ENCODE measurements around the gene CACNG3. TPM values are rescaled to one million over a fixed set of nuclear protein-coding genes. Genes with fewer than 3 reads are reported as not detected.

Gene CACNG3
- total RNA-seq, 2 experiments from 2014 or later: not detected

DNA sequence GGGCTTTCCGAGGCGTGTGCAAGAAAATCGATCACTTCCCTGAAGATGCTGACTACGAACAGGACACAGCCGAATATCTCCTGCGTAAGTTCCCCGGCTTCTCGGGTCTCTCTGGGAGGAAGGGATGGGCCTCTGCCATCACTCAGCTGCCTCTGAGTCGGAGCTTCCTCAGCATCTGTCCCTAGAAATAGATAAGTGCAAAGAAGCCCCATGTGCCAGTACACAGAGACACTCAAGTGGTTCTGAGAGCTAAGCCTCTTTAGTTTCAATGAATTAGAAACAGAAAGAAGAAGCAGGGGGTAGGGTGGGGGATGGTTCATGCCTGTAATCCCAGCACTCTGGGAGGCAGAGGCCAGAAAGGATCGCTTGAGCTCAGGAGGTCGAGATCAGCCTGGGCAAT, 90.6 kb downstream of the CACNG3 start:
- Mint-ChIP-seq H3K36me3 (no peaks in the 10 kb centered on the region), H3K4me3 (no peak overlapping the region), H3K27me3 (no peaks in the 10 kb centered on the region), H3K4me1 (ENCODE audit: low read depth) (peaks cover 9% of the 10 kb centered on the region), H3K9me3 (no peaks in the 10 kb centered on the region), H3K27ac (no peak overlapping the region)
- CTCF ChIA-PET: no interaction called here
- no peak for DNase-seq
- intact Hi-C loops (cut with micrococcal nuclease): no loop called here
- POLR2A ChIA-PET: no interaction called here

DNA sequence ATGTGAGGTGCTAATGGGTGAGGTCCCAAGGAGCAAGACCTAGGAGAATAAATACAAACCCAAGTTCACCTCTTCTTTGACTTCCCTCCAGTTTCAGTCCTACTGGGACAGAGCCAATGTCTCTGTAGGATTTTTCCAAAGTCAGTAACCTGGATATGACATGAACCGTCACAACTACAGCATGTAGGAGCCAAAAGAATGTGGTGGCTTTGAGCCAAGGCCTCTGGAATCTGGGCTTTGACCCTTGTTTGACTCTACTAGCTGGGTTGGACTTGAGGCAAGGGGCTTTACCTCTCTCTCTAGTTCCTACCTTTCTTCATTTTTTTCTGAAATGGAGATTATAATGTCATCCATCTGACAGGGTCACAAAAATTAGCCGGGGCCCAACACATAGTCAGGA, 91.4 kb downstream of the CACNG3 start:
- ChIA-PET POLR2A (no interaction called here), CTCF (interaction anchor here (1.5 kb wide), 1 partner anchor 157 kb away, joined by 3 read pairs; no protein-coding TSS in a partner anchor)
- Mint-ChIP-seq H3K27ac (no peak overlapping the region), H3K27me3 (no peaks in the 10 kb centered on the region), H3K36me3 (no peaks in the 10 kb centered on the region), H3K4me1 (ENCODE audit: low read depth) (peaks cover 9% of the 10 kb centered on the region), H3K9me3 (no peaks in the 10 kb centered on the region), H3K4me3 (no peak overlapping the region)
- DNase-seq: no peak
- intact Hi-C loops (cut with micrococcal nuclease): no loop called here

DNA sequence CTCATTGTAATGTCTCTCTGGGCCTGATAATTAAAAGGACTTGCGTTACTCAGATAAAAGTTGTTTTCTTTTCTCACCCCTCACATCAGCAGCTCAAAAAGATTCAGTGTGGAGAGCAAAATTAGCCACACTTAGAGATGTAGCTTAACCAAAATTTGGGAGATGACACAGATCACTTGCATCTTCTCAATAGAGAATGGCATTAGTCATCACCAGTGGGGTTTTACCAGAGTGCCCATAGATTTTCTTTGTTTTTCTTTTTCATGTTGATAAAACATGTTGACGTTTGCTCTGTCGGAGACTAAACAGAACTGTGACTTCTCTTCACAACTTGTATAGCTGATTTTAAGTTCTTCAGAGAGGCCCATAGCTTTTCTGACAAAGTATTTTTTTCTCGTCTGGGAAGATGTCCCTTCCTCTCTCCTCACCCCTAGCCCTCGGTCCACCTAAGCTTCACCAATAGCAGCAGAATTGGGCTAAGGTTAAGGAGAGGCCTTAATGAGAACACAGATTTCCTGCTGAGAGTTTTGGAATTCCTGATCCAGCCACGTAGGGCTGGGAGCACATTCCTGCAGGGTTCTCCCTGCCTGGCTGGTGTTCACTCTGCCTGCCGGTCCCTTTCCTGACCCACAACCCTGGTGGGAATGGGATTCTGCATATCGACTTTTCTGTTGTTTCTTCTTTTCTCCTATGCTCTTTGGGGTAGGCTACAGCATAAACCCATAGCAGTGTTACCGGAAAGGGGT, 92.6 kb downstream of the CACNG3 start:
- H3K27me3 Mint-ChIP-seq: no peaks in the 10 kb centered on the region
- H3K4me3 Mint-ChIP-seq: no peak overlapping the region
- H3K9me3 Mint-ChIP-seq: no peaks in the 10 kb centered on the region
- no peaks in the 10 kb centered on the region for H3K36me3 Mint-ChIP-seq
- DNase-seq: no peak
- POLR2A ChIA-PET: no interaction called here
- H3K4me1 Mint-ChIP-seq (ENCODE audit: low read depth): peaks cover 9% of the 10 kb centered on the region
- H3K27ac Mint-ChIP-seq: no peak overlapping the region
- intact Hi-C loops (cut with micrococcal nuclease): no loop called here
- CTCF ChIA-PET: interaction anchor here (1.5 kb wide), 1 partner anchor 156 kb away, joined by 3 read pairs; no protein-coding TSS in a partner anchor

DNA sequence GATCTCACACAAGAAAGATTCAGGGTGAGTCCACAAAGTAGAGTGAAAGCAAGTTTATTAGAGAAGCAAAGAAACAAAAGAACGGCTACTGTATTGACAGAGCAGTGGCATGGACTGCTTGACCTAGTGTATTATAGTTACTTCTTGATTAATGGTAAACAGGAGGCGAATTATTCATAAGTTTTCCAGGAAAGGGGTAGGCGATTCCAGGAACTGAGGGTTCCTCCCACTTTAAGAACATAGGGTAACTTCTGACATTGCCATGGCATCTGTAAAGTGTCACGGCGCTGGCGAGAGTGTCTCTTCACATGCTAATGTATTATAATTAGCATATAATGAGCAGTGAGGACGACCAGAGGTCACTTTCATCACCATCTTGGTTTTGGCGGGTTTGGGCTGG, 93.2 kb downstream of the CACNG3 start:
- Mint-ChIP-seq H3K36me3 (no peaks in the 10 kb centered on the region), H3K4me3 (no peak overlapping the region), H3K27me3 (peaks cover 3% of the 10 kb centered on the region), H3K27ac (no peak overlapping the region), H3K4me1 (ENCODE audit: low read depth) (peaks cover 9% of the 10 kb centered on the region), H3K9me3 (no peaks in the 10 kb centered on the region)
- no peak for DNase-seq
- intact Hi-C loops (cut with micrococcal nuclease): no loop called here
- CTCF ChIA-PET: no interaction called here
- POLR2A ChIA-PET: no interaction called here

DNA sequence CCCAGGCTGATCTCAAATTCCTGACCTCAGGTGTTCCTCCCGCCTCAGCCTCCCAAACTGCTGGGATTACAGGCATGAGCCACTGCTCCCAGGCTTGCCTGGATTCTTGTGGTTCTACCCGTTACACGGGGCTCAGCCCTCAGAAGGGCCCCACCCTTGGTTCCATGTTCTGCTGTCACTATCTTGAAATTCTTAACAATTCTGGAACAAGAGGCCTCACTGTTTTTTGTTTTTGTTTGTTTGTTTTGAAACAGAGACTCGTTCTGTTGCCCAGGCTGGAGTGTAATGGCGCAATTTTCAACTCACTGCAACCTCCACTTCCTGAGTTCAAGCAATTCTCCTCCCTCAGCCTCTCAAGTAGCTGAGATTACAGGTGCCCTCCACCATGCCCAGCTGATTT, 96.6 kb downstream of the CACNG3 start:
- Mint-ChIP-seq H3K4me1 (ENCODE audit: low read depth) (peaks cover 5% of the 10 kb centered on the region), H3K4me3 (no peak overlapping the region), H3K9me3 (no peaks in the 10 kb centered on the region), H3K27me3 (peaks cover 6% of the 10 kb centered on the region), H3K36me3 (no peaks in the 10 kb centered on the region), H3K27ac (no peak overlapping the region)
- DNase-seq: no peak
- ChIA-PET CTCF (no interaction called here), POLR2A (no interaction called here)
- intact Hi-C loops (cut with micrococcal nuclease): no loop called here

DNA sequence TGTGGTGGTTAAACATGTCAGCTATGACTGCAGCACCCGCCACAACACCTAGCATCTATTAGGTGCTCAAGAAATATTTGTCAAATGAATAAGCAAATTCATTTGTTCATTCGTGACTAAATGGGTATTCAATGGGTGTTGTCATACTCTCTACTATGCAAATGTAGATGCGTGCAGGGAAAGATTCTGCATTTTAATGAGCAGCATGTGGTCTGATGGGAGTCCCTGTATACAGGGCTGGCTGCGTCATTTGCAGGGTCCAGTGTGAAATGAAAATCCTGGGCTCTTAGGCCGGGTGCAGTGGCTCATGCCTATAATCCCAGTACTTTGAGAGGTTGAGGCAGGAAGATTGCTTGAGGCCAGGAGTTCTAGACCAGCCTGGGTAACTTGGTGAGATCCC, 97.5 kb downstream of the CACNG3 start:
- peaks cover 6% of the 10 kb centered on the region for H3K27me3 Mint-ChIP-seq
- ChIA-PET POLR2A (no interaction called here), CTCF (no interaction called here)
- H3K27ac Mint-ChIP-seq: no peak overlapping the region
- no peaks in the 10 kb centered on the region for H3K9me3 Mint-ChIP-seq
- DNase-seq: no peak
- peaks cover under 1% of the 10 kb centered on the region for H3K4me1 Mint-ChIP-seq (ENCODE audit: low read depth)
- intact Hi-C loops (cut with micrococcal nuclease): no loop called here
- no peaks in the 10 kb centered on the region for H3K36me3 Mint-ChIP-seq
- H3K4me3 Mint-ChIP-seq: no peak overlapping the region

DNA sequence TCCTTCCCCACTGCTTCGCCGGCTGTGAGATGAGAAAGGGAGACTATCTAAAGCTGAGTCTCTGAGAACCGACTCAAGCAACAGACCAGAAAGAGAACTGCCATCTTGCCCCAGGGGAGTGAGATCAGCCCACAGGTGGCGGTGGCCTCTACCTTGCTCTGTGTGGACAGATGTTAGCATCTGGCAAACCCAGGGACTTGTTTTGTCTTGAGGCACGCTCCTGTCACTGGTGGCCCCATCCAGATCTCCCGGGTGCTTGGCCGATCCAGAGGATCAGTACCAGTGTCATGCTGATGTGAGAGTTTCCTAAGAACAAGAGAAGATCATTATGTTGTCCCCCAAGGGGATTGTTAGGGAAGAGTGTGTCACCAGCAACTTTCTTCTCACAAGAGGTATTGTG, 101.4 kb downstream of the CACNG3 start:
- POLR2A ChIA-PET: no interaction called here
- H3K4me1 Mint-ChIP-seq (ENCODE audit: low read depth): no peaks in the 10 kb centered on the region
- H3K36me3 Mint-ChIP-seq: no peaks in the 10 kb centered on the region
- intact Hi-C loops (cut with micrococcal nuclease): no loop called here
- no peak overlapping the region for H3K4me3 Mint-ChIP-seq
- H3K27me3 Mint-ChIP-seq: peaks cover 11% of the 10 kb centered on the region
- DNase-seq: no peak
- H3K27ac Mint-ChIP-seq: no peak overlapping the region
- no peaks in the 10 kb centered on the region for H3K9me3 Mint-ChIP-seq
- CTCF ChIA-PET: no interaction called here

DNA sequence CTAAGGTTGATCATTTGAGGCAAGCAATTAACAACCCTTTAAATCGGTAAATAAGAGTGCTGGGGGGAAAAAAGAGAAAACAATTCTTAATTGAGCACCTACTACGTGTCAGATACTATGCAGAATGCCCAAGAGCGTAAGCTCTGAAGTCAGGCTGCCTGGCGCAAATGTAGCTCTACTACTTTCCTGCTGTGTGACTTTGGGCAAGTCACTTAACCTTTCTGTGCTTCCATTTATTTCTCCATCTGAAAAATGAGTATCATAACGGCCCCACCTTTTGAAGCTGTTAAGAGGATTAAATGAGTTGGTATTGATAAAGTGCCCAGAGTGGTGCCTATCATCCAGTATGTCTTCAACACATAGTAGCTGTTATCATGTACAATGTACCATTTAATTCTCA, 102.0 kb downstream of the CACNG3 start:
- ChIA-PET CTCF (no interaction called here), POLR2A (no interaction called here)
- Mint-ChIP-seq H3K36me3 (no peaks in the 10 kb centered on the region), H3K27me3 (peaks cover 13% of the 10 kb centered on the region), H3K4me1 (ENCODE audit: low read depth) (no peaks in the 10 kb centered on the region), H3K27ac (no peak overlapping the region), H3K4me3 (no peak overlapping the region), H3K9me3 (no peaks in the 10 kb centered on the region)
- intact Hi-C loops (cut with micrococcal nuclease): no loop called here
- no peak for DNase-seq

DNA sequence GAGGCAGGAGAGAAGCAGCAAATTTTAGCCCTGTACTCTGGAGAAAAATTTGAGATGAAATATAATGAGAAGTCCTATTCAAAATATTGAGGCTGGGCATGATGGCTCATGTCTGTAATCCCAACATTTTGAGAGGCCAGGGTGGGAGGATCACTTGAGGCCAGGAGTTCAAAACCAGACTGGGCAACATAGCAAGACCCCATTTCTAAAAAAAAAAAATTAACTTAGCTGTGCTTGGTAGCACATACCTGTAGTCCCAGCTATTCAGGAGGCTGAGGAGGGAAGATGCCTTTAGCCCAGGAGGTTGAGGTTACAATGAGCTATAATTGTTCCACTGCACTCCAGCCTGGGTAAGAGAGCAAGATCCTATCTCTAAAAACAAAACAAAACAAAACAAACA, 103.4 kb downstream of the CACNG3 start:
- CTCF ChIA-PET: no interaction called here
- intact Hi-C loops (cut with micrococcal nuclease): no loop called here
- Mint-ChIP-seq H3K4me3 (no peak overlapping the region), H3K27me3 (peaks cover 13% of the 10 kb centered on the region), H3K36me3 (no peaks in the 10 kb centered on the region), H3K27ac (no peak overlapping the region), H3K9me3 (no peaks in the 10 kb centered on the region), H3K4me1 (ENCODE audit: low read depth) (no peaks in the 10 kb centered on the region)
- POLR2A ChIA-PET: no interaction called here
- DNase-seq: no peak

DNA sequence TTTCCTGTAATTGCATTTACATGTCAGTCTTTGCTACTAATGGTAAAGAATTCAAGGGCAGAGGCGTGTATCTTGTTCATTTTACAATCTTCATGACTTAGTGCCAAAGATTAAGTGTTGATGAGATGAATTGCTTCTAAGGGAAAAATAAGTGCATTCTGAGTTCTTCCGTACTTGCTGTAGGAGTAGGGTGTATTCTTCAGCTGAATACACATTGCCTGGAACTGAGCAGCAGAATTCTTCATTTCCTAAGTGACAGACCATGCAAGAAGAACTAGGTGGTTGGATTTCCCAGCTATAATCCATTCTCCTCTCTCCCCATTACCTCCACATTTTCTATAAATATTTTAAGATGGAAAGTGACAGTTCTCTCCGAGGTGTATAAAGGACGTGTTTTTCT, 104.8 kb downstream of the CACNG3 start:
- intact Hi-C loops (cut with micrococcal nuclease): no loop called here

DNA sequence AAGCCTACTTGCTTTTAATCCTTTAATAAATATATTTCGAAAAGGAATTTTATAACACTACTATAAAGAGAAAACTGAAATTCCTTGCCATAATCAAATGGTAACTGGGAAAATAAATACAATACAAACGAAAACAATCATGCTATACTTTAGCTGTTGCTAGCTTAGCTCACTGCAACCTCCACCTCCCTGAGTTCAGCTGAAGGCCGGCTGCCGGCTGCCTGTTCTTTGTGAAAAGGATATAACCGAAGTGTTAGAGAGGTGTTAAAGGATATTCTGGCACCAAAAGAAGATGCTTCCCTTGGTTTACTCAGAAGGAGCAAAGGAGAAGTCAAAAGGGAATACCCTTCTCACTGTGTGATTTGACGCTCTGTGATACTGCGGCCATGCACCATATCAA, 108.5 kb downstream of the CACNG3 start:
- Mint-ChIP-seq H3K27ac (no peak overlapping the region), H3K27me3 (peaks cover 17% of the 10 kb centered on the region), H3K36me3 (no peaks in the 10 kb centered on the region), H3K4me1 (ENCODE audit: low read depth) (no peaks in the 10 kb centered on the region), H3K4me3 (no peak overlapping the region), H3K9me3 (peaks cover 3% of the 10 kb centered on the region)
- no peak for DNase-seq
- ChIA-PET CTCF (no interaction called here), POLR2A (no interaction called here)
- intact Hi-C loops (cut with micrococcal nuclease): no loop called here

More for the DNA sequence above, 104.8 kb downstream of the CACNG3 start:
- POLR2A ChIA-PET: no interaction called here
- Mint-ChIP-seq H3K9me3 (no peaks in the 10 kb centered on the region), H3K27ac (no peak overlapping the region), H3K36me3 (no peaks in the 10 kb centered on the region), H3K4me1 (ENCODE audit: low read depth) (no peaks in the 10 kb centered on the region), H3K27me3 (peaks cover 13% of the 10 kb centered on the region), H3K4me3 (no peak overlapping the region)
- DNase-seq: no peak
- CTCF ChIA-PET: interaction anchor here (1.2 kb wide), 1 partner anchor 108 kb away, joined by 4 read pairs; no protein-coding TSS in a partner anchor

DNA sequence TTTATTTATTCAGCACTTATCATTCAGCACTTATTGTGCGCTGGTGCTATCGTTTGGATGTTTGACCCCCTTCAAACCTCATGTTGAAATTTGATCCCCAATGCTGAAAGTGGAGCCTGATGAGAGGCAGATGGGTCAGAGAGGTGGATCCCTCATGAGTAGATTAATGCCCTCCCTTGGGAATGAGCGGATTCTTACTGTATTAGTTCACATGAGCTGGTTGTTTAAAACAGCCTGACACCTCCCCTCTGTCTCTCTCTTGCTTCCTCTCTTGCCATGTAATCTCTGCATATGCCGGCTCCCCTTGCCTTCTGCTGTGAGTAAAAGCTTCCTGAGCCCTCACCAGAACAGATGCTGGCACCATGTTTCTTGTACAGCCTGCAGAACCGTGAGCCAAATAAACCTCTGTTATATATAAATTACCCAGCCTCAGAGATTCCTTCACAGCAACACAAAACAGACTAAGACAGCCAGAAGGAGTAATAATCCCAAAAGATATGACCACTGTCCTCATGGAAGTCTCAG, 111.1 kb downstream of the CACNG3 start:
- no peak overlapping the region for H3K27ac Mint-ChIP-seq
- peaks cover 13% of the 10 kb centered on the region for H3K9me3 Mint-ChIP-seq
- H3K36me3 Mint-ChIP-seq: no peaks in the 10 kb centered on the region
- intact Hi-C loops (cut with micrococcal nuclease): no loop called here
- POLR2A ChIA-PET: no interaction called here
- H3K4me3 Mint-ChIP-seq: no peak overlapping the region
- CTCF ChIA-PET: no interaction called here
- H3K27me3 Mint-ChIP-seq: peaks cover 12% of the 10 kb centered on the region
- no peaks in the 10 kb centered on the region for H3K4me1 Mint-ChIP-seq (ENCODE audit: low read depth)
- no peak for DNase-seq

DNA sequence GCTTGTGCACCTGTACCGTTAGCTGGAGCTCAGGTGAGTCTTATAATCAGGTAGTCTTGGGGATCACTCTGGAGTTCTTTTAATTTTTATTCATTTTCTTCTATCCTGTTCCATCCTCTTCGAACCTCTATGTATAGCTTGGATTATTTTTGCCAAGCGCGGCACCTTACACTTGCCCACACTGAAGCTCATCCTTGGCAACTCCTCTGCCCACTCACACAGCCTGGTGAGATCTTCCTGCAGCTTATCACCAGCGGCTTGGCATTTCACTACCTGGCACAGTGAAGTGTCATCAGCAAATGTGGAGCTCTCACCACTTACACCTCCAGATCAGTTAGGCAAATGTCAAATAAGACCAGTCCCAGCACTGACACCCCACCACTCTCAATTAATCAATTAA, 116.7 kb downstream of the CACNG3 start:
- CTCF ChIA-PET: interaction anchor here (1.0 kb wide), 1 partner anchor 302 kb away, joined by 5 read pairs; no protein-coding TSS in a partner anchor
- peaks cover 17% of the 10 kb centered on the region for H3K9me3 Mint-ChIP-seq
- H3K4me3 Mint-ChIP-seq: no peak overlapping the region
- H3K36me3 Mint-ChIP-seq: peaks cover 3% of the 10 kb centered on the region
- H3K4me1 Mint-ChIP-seq (ENCODE audit: low read depth): no peaks in the 10 kb centered on the region
- H3K27ac Mint-ChIP-seq: no peak overlapping the region
- intact Hi-C loops (cut with micrococcal nuclease): no loop called here
- peaks cover 3% of the 10 kb centered on the region for H3K27me3 Mint-ChIP-seq
- POLR2A ChIA-PET: no interaction called here
- no peak for DNase-seq

All from activated CD4-positive, alpha-beta memory T cell treated with anti-CD3 and anti-CD28 coated beads for 36 hours (primary cell).